ENCODE measurements around the gene TPST1.

The TPST1 gene

DNA sequence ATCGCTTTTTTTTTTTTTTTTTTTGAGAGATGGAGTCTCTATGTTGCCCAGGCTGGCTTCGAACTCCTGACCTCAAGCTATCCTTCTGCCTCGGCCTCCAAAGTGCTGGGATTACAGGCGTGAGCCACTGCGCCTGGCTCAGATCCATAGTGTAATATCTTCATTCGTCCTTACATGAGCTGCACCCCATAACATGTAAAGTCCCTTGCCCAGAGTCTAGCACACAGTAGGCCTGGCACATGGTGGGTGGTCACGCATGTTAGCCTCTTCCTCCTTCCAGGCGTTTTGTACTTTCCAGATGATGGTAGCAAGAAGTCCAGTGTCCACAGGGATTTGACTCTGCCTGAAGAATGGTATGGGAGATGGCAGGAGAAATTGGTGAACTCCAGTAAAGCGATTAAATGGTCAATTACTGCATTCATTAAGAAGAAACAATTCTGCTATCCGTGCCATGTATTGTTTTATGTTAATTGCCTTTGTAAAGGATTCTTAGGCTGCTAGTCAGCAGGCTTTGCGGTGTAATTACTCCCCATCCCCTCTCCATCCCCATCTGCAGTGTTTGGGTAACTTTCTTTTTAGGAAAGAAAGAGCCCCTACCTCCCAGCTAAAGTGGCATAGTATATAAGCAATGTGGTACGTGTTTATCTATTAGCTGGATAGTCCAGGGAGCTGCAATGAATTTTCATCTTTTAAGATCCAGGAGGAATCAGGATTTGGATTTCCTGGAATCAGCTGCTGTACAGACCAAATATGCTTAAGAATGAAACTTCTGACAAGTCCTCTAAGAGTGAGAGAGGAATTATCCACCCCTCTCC, 1.2 kb downstream of the TPST1 start:
- H3K4me3 ChIP-seq (ENCODE audit: low read length) = peak overlapping the region; percentile 81
- TF ChIP-seq, protein P1, sequence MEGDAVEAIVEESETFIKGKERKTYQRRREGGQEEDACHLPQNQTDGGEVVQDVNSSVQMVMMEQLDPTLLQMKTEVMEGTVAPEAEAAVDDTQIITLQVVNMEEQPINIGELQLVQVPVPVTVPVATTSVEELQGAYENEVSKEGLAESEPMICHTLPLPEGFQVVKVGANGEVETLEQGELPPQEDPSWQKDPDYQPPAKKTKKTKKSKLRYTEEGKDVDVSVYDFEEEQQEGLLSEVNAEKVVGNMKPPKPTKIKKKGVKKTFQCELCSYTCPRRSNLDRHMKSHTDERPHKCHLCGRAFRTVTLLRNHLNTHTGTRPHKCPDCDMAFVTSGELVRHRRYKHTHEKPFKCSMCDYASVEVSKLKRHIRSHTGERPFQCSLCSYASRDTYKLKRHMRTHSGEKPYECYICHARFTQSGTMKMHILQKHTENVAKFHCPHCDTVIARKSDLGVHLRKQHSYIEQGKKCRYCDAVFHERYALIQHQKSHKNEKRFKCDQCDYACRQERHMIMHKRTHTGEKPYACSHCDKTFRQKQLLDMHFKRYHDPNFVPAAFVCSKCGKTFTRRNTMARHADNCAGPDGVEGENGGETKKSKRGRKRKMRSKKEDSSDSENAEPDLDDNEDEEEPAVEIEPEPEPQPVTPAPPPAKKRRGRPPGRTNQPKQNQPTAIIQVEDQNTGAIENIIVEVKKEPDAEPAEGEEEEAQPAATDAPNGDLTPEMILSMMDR (conservative IDR thresholded peaks at IDR 0.05; ENCODE audit: low read depth, low read length) = no peak
- DNase-seq (ENCODE audit: low read depth) = no peak

DNA sequence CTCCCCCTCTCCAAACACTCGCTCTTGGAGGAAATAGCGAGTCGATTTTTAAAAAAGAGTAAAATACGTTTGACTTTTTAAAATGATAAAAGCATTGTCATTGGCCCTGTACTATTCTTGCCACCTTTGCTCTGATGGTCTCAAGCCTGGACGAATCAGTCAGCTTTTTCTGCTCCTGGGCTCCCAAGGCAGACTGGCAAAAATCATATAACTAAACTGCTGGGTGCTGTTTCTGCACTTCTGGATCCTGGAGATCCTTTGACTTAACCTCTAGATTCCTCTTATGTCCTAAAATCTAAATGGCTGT, 1.8 kb downstream of the TPST1 start:
- TF ChIP-seq, protein P1 (conservative IDR thresholded peaks at IDR 0.05; ENCODE audit: low read depth, low read length) = no peak
- no peak for DNase-seq (ENCODE audit: low read depth)
- H3K4me3 ChIP-seq (ENCODE audit: low read length) = peak overlapping the region; percentile 0

DNA sequence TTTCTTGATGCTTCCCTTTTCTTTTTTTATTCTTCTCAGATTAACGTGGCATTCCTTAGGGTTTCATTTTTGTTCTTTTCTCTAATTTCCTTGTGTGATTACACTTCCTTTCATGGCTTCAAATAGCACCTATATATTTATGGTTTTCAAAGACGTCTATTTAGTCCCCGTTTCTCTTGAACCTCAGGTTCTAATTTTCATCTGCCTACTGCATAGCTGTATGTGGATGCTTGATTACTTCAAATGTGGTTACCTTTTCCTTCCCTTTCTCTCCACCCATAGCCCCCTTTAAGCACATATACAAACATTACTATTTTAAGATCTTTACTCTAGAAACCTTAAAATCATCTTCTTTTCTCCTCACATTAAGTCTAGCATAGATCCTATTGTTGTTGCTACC, 2.4 kb downstream of the TPST1 start:
- TF ChIP-seq, protein P1 (conservative IDR thresholded peaks at IDR 0.05; ENCODE audit: low read depth, low read length) = no peak
- no peak for DNase-seq (ENCODE audit: low read depth)
- H3K4me3 ChIP-seq (ENCODE audit: low read length) = no peak overlapping the region

DNA sequence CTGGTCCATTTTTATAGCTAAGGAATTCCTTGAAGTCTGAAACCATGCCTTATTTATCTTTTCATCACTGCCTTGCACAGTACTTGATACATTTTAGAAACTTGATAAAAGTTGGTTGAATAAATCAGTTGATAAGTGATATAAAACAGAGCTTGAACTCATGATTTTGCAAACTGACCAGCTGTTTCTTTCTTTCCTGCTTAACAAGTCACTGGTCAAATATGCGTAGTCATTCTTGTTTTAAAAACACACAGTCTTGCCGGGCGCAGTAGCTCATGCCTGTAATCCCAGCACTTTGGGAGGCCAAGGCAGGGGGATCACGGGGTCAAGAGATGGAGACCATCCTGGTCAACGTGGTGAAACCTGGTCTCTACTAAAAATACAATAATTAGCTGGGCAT, 6.3 kb downstream of the TPST1 start:
- no peak overlapping the region for H3K4me3 ChIP-seq (ENCODE audit: low read length)
- TF ChIP-seq, protein P1 (conservative IDR thresholded peaks at IDR 0.05; ENCODE audit: low read depth, low read length) = no peak
- DNase-seq (ENCODE audit: low read depth) = no peak

DNA sequence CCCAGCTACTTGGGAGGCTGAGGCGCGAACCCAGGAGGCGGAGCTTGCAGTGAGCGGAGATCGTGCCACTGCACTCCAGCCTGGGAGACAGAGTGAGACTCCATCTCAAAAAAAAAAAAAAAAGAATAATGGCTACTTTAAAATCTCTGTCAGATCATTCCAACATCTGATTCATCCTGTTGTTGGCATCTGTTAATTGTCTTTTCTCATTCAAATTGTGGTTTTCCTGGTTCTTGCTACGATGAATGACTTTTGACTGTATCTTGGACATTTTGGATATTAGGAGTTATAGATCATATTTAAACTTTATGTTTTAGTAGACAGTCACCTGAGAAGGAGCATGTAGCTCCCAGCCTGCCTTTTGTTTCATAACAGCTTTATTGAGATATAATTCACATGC, 8.5 kb downstream of the TPST1 start:
- TF ChIP-seq, protein P1 (conservative IDR thresholded peaks at IDR 0.05; ENCODE audit: low read depth, low read length) = no peak
- DNase-seq (ENCODE audit: low read depth) = no peak
- no peak overlapping the region for H3K4me3 ChIP-seq (ENCODE audit: low read length)

DNA sequence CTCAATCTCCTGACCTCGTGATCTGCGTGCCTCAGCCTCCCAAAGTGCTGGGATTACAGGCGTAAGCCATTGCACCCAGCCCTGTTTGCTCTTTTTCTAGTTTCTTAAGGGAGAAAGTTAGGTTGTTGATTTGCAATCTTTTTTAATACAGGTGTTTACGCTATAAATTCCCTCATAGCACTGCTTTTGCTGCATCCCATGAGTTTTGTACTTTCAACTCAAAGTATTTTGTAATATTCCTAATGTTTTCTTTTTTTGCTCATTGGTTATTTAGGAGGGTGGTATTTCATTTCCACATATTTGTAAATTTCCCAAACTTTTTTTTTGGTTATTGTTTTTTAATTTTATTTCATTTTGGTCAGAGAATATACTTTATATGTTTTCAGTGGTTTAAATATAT, 11.6 kb downstream of the TPST1 start:
- no peak overlapping the region for H3K4me3 ChIP-seq (ENCODE audit: low read length)
- DNase-seq (ENCODE audit: low read depth) = no peak
- TF ChIP-seq, protein P1 (conservative IDR thresholded peaks at IDR 0.05; ENCODE audit: low read depth, low read length) = no peak

DNA sequence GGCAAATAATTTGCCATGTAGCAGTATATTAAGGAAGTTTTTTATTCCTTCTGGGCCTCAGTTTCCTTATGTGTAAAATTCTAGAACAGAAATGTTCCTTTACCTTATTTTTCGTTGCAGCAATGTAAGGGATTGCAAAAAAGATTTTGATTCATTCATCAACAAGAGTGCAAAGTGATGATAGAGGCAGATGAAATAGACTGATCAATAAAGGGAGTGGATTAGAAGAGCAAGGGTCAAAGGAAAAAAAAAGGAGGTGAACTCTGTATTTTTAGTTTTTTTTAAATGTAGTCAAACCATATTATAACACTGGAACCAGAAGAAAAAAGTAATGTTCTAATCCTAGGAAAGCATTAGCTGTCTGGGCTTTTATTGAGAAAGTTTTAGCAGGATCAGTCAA, 14.7 kb downstream of the TPST1 start:
- no peak for DNase-seq (ENCODE audit: low read depth)
- TF ChIP-seq, protein P1 (conservative IDR thresholded peaks at IDR 0.05; ENCODE audit: low read depth, low read length) = no peak
- no peak overlapping the region for H3K4me3 ChIP-seq (ENCODE audit: low read length)
